HG03097 (cell line): ENCODE measurements around the gene ABCG4.
"Not testable (repeated sequence)": the region's sequence is repeated elsewhere in the genome, so short reads cannot be mapped to it uniquely, and the experiment has no call there.

Source experiments
- ATAC-seq: cut with Tn5 transposase; IDR thresholded peaks from one replicate; pipeline ENCODE4 v1.9.1; 2021; ENCODE audit not compliant: unreplicated experiment, low FRiP score

Gene ABCG4

DNA sequence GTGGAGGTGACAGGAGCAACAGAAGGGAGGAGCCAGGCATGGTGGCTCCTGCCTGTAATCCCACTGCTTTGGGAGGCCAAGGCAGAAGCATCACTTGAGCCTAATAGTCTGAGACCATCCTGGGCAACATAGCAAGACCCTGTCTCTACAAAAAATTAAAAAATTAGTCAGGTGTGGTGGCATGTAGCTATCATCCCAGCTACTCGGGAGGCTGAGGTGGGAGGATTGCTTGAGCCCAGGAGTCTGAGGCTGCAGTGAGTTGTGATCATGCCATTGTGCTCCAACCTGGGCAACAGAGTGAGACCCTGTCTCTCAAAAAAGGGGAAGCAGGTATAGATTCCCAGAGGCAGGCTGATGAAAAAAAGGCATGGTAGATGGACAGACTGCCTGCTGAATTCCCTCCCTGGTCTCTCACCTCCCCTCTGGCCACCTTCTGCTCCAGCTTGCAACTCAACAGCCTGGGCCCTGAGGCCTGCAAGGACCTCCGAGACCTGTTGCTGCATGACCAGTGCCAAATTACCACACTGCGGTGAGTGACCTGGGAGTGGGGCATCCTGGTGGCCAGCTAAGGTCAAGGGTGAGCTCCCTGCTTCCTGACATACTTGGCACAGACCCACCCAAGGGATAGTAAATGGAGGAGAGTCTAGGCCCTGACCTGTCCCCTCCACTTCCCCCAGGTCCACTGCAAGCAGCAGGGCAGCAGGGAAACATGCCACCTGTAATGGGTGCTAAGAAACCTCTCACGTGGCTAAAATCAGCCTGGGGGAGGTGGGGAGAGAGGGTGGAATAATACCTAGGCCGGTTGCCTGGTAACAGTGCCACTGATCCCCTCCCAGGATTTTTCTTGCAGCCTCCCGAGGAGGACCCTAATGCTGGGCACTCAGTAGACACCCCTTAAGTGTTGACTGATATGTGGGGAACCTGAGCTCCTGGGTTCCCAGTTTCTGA is 32.2 kb downstream of the ABCG4 start:
- no peak for ATAC-seq

DNA sequence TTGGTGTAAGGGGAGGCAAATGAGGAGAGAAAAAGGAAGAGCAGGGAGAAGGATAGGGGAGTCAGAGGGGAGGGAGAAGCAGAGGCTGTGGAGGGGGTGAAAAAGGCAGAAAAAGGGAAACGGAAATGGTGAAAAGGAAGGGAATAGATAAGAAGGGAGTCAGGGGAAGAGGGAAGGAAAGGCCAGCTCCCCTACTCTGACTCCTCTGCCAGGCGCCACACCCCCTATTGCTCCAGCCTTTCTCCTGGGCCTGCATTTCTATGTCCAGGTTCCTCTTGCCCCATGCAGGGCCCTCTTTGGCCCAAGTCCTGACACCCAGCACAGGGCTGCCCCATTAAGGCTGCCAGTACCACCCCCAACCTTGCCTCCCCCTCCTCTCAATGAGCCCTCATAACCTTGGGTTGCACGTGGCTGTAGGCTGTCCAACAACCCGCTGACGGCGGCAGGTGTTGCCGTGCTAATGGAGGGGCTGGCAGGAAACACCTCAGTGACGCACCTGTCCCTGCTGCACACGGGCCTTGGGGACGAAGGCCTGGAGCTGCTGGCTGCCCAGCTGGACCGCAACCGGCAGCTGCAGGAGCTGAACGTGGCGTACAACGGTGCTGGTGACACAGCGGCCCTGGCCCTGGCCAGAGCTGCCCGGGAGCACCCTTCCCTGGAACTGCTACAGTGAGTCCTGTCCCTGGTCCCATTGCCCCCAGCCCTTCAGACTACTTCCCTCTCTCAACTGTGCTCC is 33.0 kb downstream of the ABCG4 start:
- ATAC-seq: no peak

GRCh38 chr11:119184399-119184798 is 35.5 kb downstream of the ABCG4 start:
- ATAC-seq: not testable (repeated sequence)

- no peak for ATAC-seq
These were observed 37.3 kb downstream of the ABCG4 start for GRCh38 chr11:119185981-119186634.

- no peak for ATAC-seq
These were observed 38.5 kb downstream of the ABCG4 start for GRCh38 chr11:119187123-119187892.

DNA sequence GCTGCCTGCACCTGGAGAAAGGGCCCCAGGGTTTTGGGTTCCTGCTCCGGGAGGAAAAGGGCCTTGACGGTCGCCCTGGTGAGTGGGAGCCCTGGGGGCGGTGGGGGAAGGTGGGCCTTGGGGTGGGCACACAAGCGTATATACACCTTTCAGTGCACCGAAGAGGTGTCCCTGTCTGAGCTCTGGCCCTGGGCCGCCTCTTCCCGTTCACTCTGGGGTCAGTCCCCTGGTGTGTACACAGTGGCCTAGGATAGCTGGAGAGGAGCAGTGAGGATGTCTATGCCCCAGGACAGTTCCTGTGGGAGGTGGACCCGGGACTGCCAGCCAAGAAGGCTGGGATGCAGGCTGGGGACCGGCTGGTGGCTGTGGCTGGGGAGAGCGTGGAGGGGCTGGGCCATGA is 39.2 kb downstream of the ABCG4 start:
- ATAC-seq: no peak

- no peak for ATAC-seq
These were observed 40.0 kb downstream of the ABCG4 start for GRCh38 chr11:119188887-119189286.

DNA sequence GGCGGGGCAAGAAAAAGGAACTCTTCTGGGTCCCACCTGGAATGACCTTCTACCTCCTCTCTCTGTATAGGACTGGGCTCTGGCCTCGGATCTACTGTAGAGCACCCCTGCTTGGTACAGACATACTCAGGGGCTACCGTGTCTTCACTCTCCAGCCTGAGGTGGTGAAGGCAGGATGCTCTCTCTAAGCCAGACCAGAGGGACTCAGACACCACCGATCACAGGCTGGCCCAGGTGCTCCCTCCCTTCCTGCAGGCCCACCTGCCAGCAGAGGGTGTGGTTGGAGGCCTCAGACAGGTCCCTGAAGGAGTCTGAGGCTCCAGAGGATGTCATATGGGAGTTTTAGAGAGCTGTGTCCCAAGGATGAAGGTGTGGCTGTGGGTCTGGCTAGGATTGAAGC is 40.5 kb downstream of the ABCG4 start:
- ATAC-seq: no peak

- no peak for ATAC-seq
These were observed 41.7 kb downstream of the ABCG4 start for GRCh38 chr11:119190531-119190930.

DNA sequence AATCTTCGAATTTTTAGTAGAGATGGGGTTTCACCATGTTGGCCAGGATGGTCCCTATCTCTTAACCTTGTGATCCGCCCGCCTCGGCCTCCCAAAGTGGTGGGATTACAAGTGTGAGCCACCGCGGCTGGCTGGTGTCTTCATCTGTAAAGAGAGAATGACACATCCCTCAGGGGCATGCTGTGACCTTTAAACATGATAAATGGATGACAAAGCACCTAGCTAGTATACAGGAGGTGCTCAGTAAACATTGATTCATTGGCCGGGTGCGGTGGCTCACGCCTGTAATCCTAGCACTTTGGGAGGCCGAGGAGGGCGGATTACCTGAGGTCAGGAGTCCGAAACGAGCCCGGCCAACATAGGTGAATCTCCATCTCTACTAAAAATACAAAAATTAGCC is 42.4 kb downstream of the ABCG4 start:
- not testable (repeated sequence) for ATAC-seq

- no peak for ATAC-seq
These were observed 43.3 kb downstream of the ABCG4 start for GRCh38 chr11:119192111-119192510.

GRCh38 chr11:119193001-119193400 is 44.1 kb downstream of the ABCG4 start:
- no peak for ATAC-seq

GRCh38 chr11:119193626-119194025 is 44.8 kb downstream of the ABCG4 start:
- no peak for ATAC-seq

- no peak for ATAC-seq
These were observed 46.1 kb downstream of the ABCG4 start for GRCh38 chr11:119194811-119195440.

- no peak for ATAC-seq
These were observed 46.8 kb downstream of the ABCG4 start for GRCh38 chr11:119195680-119196079.

DNA sequence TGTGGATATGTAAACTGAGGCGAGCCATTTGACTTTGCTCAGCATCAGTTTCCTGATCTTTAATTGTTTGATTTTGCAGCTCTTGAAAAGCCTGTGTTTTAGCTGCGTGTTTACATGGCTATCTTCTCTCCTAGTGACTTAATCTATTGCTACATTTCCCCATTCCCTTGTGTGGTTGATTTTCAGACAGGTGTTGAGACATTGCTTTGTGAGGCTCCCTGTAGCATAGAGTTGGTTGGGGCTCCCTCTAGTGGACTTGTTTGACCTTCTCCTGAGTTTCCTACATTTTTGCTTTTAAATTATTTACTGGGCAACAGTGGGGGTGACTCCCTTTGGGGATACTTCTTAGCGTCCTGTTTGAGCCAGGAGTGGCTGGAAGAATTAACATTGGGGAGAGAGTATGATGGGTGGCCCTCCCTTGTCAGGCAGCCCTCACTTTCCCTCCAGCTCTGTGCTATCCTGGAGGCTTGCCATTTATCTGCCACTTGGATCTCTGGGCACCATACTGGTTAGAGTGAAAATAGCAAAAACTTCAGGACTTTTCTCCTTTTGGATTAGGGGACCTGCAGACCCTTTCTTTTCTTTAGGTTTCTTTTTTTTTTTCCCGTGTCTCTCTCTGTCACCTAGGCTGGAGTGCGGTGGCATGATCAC is 48.1 kb downstream of the ABCG4 start:
- no peak for ATAC-seq

GRCh38 chr11:119198925-119199324 is 50.1 kb downstream of the ABCG4 start:
- ATAC-seq: no peak

GRCh38 chr11:119201236-119201635 is 52.4 kb downstream of the ABCG4 start:
- ATAC-seq: not testable (repeated sequence)

GRCh38 chr11:119202554-119202953 is 53.7 kb downstream of the ABCG4 start:
- no peak for ATAC-seq
